H1 (cell line): ENCODE results near the gene ARHGAP26. TPM values are rescaled to one million over a fixed set of nuclear protein-coding genes. Genes with fewer than 3 reads are reported as not detected.

ENCODE experiments used
- BACH1 ChIP-seq: IDR thresholded peaks from 2 replicates; pipeline ENCODE4 v1.6.1; 2012; ENCODE audit warnings: low read length, improper control_type of control experiment
- CBX8 ChIP-seq: fragments of 300-800, 300-1000 bp; sonication (generic); IDR thresholded peaks from 2 replicates; pipeline ENCODE4 v1.7.1; 2016; ENCODE audit warnings: low read depth, low read length, borderline replicate concordance
- E2F6 ChIP-seq: IDR thresholded peaks from 2 replicates; pipeline ENCODE4 v1.6.1; 2012; ENCODE audit warnings: inconsistent platforms
- JUN ChIP-seq: IDR thresholded peaks from 2 replicates; pipeline ENCODE4 v1.6.1; 2011; ENCODE audit warnings: low read depth, mild to moderate bottlenecking, improper control_type of control experiment, low read length
- KDM5A ChIP-seq: fragments of 200-600 bp; IDR thresholded peaks from 2 replicates; pipeline ENCODE4 v1.7.1; 2012; ENCODE audit warnings: mild to moderate bottlenecking, low read length, inconsistent platforms, mixed read lengths
- PHF8 ChIP-seq: fragments of 200-600 bp; sonication (generic); conservative IDR thresholded peaks from 2 replicates; pipeline ENCODE4 v1.7.1; 2012; ENCODE audit warnings: low read depth, mild to moderate bottlenecking, inconsistent platforms, low read length, moderate library complexity
- SIRT6 ChIP-seq: IDR thresholded peaks from one replicate; pipeline ENCODE4 v1.7.1; 2012; ENCODE audit warnings: low read length, inconsistent platforms
- ZNF274 ChIP-seq: IDR thresholded peaks from 2 replicates; pipeline ENCODE4 v1.7.0; 2012; ENCODE audit warnings: low read length, borderline replicate concordance; ENCODE audit errors: extremely low read depth
- polyA plus RNA-seq, 7 experiments: library from polyadenylated mRNA; depleted of rRNA in 3 of 7; stranded (reverse) in 5 of 7; unstranded in 2 of 7; fragments of >200 nt in 5 of 7; fragments of 200-250 nt in 2 of 7; gene quantifications; 1 replicate in 5 of 7; 2 replicates in 1 of 7; 4 replicates in 1 of 7; pipeline versions ENCODE4 v1.2.1 to v1.2.3, GENCODE V29; 2011 to 2013; ENCODE audit warnings: missing spikeins in 2 of 7, mixed read lengths in 2 of 7
- total RNA-seq: library from RNA; stranded (reverse); fragmentation: NEBNext Ultra II Directional; extraction: Animal tissue kit (Norgen Biotek cat#: 25700); gene quantifications from 2 replicates; pipeline ENCODE4 v1.2.1, GENCODE V29; 2021

Gene ARHGAP26
- total and polyA plus RNA-seq, 2 of the 8 experiments (the other 6 are each of a cell fraction or from before 2014, with no cell fraction given), result 7.1 to 24.8 TPM

GRCh38 chr5:143062379-143062778 is 292.2 kb downstream of the ARHGAP26 start (continued):
- TF ChIP-seq BACH1 (no peak), E2F6 (no peak), JUN (no peak), PHF8 (no peak), ZNF274 (no peak), CBX8 (no peak), SIRT6 (no peak), KDM5A (no peak)
